OCI-LY1 (cell line): ENCODE results near the gene FPR3.

Experiments used
- CTCF ChIP-seq: fragments of 200-600 bp; sonication (generic), shearing (Covaris generic); IDR thresholded peaks from 2 replicates; pipeline ENCODE4 v1.5.1; 2017; ENCODE audit warnings: mild to moderate bottlenecking, antibody characterized with exemption, low read length, moderate library complexity, mixed read lengths
- EZH2 ChIP-seq: fragments of 200-600 bp; sonication (generic), shearing (Covaris generic); IDR thresholded peaks from 2 replicates; pipeline ENCODE4 v1.8.0; 2017; ENCODE audit warnings: borderline replicate concordance, mixed run types, mild to moderate bottlenecking, antibody characterized with exemption, low read length, moderate library complexity, mixed read lengths

GRCh38 chr19:51807925-51808324 lies 13.0 kb downstream of the FPR3 start:
- TF ChIP-seq CTCF, result no peak
- TF ChIP-seq EZH2, result no peak
